Measurements from ENCODE around the gene KCNJ11. TPM values are rescaled to one million over a fixed set of nuclear protein-coding genes. Genes with fewer than 3 reads are reported as not detected.

The KCNJ11 gene
- polyA plus RNA-seq, 1 donor (not counting 4 experiments of a cell fraction or from before 2014, with no cell fraction given), result 0.03 TPM

GRCh38 chr11:17387254-17387653 is 1.2 kb downstream of the KCNJ11 start:
- Histone ChIP-seq H3K4me1 (ENCODE audit: control insufficient read depth, extremely low read depth, insufficient read depth, low read length) (no peaks in the 10 kb centered on the region), H2AFZ (ENCODE audit: control insufficient read depth, low read length) (no peak overlapping the region), H3K27me3 (ENCODE audit: control insufficient read depth, extremely low read depth, insufficient read depth, low read length) (peaks cover 13% of the 10 kb centered on the region), H3K4me2 (ENCODE audit: control insufficient read depth, extremely low read depth, insufficient read depth, low read depth, low read length) (no peak overlapping the region), H3K4me3 (ENCODE audit: control insufficient read depth in 2 of 3, extremely low read depth in 1 of 3, insufficient read depth in 2 of 3, low read depth in 1 of 3, low read length in 3 of 3) (no peak overlapping the region), H3K27ac (ENCODE audit: control insufficient read depth, insufficient read depth, low read length) (no peak overlapping the region), H4K20me1 (ENCODE audit: control insufficient read depth, extremely low read depth, insufficient read depth, low read length) (no peaks in the 10 kb centered on the region), H3K9ac (ENCODE audit: control insufficient read depth, extremely low read depth, insufficient read depth, low read length) (no peak overlapping the region), H3K9me1 (ENCODE audit: control insufficient read depth, extremely low read depth, insufficient read depth, low read length) (no peaks in the 10 kb centered on the region), H3K9me3 (ENCODE audit: control insufficient read depth, low read depth, low read length) (no peaks in the 10 kb centered on the region), H3K79me2 (ENCODE audit: control insufficient read depth, insufficient read depth, low read length) (no peaks in the 10 kb centered on the region), H3K36me3 (ENCODE audit: control insufficient read depth in 2 of 2, extremely low read depth in 1 of 2, insufficient read depth in 2 of 2, low read length in 2 of 2) (no peaks in the 10 kb centered on the region)
- DNase-seq (ENCODE audit: low read depth, low spot score) (no peak), FAIRE-seq (no peak)
- no peak for TF ChIP-seq CTCF (optimal IDR thresholded peaks at IDR 0.05 in 1 of 3, IDR thresholded peaks at IDR 0.05 in 1 of 3, conservative IDR thresholded peaks at IDR 0.05 in 1 of 3; ENCODE audit: extremely low read depth in 1 of 3, insufficient read depth in 2 of 3, low read length in 3 of 3)
- no peak for TF ChIP-seq EZH2 (IDR thresholded peaks at IDR 0.05; ENCODE audit: low read length)
- dilution Hi-C loops (cut with MboI; ENCODE audit: extremely low pct_ligation_motif_present, low sequenced_read_pairs), result no loop called here

GRCh38 chr11:17386331-17387084 is 2.0 kb downstream of the KCNJ11 start:
- H2AFZ ChIP-seq (ENCODE audit: control insufficient read depth, low read length), result no peak overlapping the region
- no peaks in the 10 kb centered on the region for H3K9me1 ChIP-seq (ENCODE audit: control insufficient read depth, extremely low read depth, insufficient read depth, low read length)
- DNase-seq (ENCODE audit: low read depth, low spot score) (no peak), FAIRE-seq (no peak)
- H3K36me3 ChIP-seq (ENCODE audit: control insufficient read depth in 2 of 2, extremely low read depth in 1 of 2, insufficient read depth in 2 of 2, low read length in 2 of 2), result no peaks in the 10 kb centered on the region
- no peaks in the 10 kb centered on the region for H3K9me3 ChIP-seq (ENCODE audit: control insufficient read depth, low read depth, low read length)
- TF ChIP-seq CTCF (optimal IDR thresholded peaks at IDR 0.05 in 1 of 3, IDR thresholded peaks at IDR 0.05 in 1 of 3, conservative IDR thresholded peaks at IDR 0.05 in 1 of 3; ENCODE audit: extremely low read depth in 1 of 3, insufficient read depth in 2 of 3, low read length in 3 of 3) (peak; percentile 67 to 84 (median 79)), EZH2 (IDR thresholded peaks at IDR 0.05; ENCODE audit: low read length) (no peak)
- peaks cover 13% of the 10 kb centered on the region for H3K27me3 ChIP-seq (ENCODE audit: control insufficient read depth, extremely low read depth, insufficient read depth, low read length)
- no peak overlapping the region for H3K4me2 ChIP-seq (ENCODE audit: control insufficient read depth, extremely low read depth, insufficient read depth, low read depth, low read length)
- H3K4me1 ChIP-seq (ENCODE audit: control insufficient read depth, extremely low read depth, insufficient read depth, low read length), result no peaks in the 10 kb centered on the region
- no peak overlapping the region for H3K4me3 ChIP-seq (ENCODE audit: control insufficient read depth in 2 of 3, extremely low read depth in 1 of 3, insufficient read depth in 2 of 3, low read depth in 1 of 3, low read length in 3 of 3)
- H4K20me1 ChIP-seq (ENCODE audit: control insufficient read depth, extremely low read depth, insufficient read depth, low read length), result no peaks in the 10 kb centered on the region
- no peaks in the 10 kb centered on the region for H3K79me2 ChIP-seq (ENCODE audit: control insufficient read depth, insufficient read depth, low read length)
- H3K9ac ChIP-seq (ENCODE audit: control insufficient read depth, extremely low read depth, insufficient read depth, low read length), result no peak overlapping the region
- dilution Hi-C loops (cut with MboI; ENCODE audit: extremely low pct_ligation_motif_present, low sequenced_read_pairs), result no loop called here
- no peak overlapping the region for H3K27ac ChIP-seq (ENCODE audit: control insufficient read depth, insufficient read depth, low read length)
